Activated T-helper 1 cell treated with anti-CD3 and anti-CD28 coated beads, Interleukin-12 subunit alpha, Interleukin-12 subunit beta, Interleukin-2, Interleukin-4 antibody, amounts not matched to agents 30 ng/mL and 10 ng/mL and 1 ng/mL, durations not matched to agents 14 hours and 24 hours and 36 hours (primary cell): Measurements from ENCODE around the gene NPHS1. TPM values are rescaled to one million over a fixed set of nuclear protein-coding genes. Genes with fewer than 3 reads are reported as not detected.

Experiments
- DNase-seq: peaks from one replicate; pipeline ENCODE4 v3.0.0; 2021; ENCODE audit warnings: low spot score
- H3K27ac Mint-ChIP-seq: one replicate; pipeline ENCODE4 v1.8.0; 2021; ENCODE audit warnings: mild to moderate bottlenecking, mixed read lengths
- H3K27me3 Mint-ChIP-seq: one replicate; pipeline ENCODE4 v1.8.0; 2022; ENCODE audit warnings: mild to moderate bottlenecking, moderate library complexity, mixed read lengths; ENCODE audit not compliant: insufficient read depth
- H3K36me3 Mint-ChIP-seq: one replicate; pipeline ENCODE4 v1.8.0; 2021; ENCODE audit warnings: low read depth, mixed read lengths
- H3K4me1 Mint-ChIP-seq: one replicate; pipeline ENCODE4 v1.8.0; 2021; ENCODE audit warnings: low read depth, mixed read lengths
- H3K4me3 Mint-ChIP-seq: one replicate; pipeline ENCODE4 v1.8.0; 2021; ENCODE audit warnings: mild to moderate bottlenecking, moderate library complexity, mixed read lengths
- H3K9me3 Mint-ChIP-seq: one replicate; pipeline ENCODE4 v1.8.0; 2021; ENCODE audit warnings: mixed read lengths
- intact Hi-C: fragments of 100-400 bp; cut with micrococcal nuclease; formaldehyde crosslinking; loops from one replicate; pipeline ENCODE4 v1.15.1; 2024
- total RNA-seq: library from RNA; stranded (reverse); gene quantifications from 2 replicates; pipeline ENCODE4 v1.2.3, GENCODE V29; 2022

Gene NPHS1
- total RNA-seq, 1 donor from 2014 or later = 0.05 TPM

- Mint-ChIP-seq H3K4me3 (no peak overlapping the region), H3K27me3 (peaks cover 7% of the 10 kb centered on the region), H3K36me3 (no peaks in the 10 kb centered on the region), H3K27ac (no peak overlapping the region), H3K9me3 (no peaks in the 10 kb centered on the region), H3K4me1 (no peaks in the 10 kb centered on the region)
- no peak for DNase-seq
- intact Hi-C loops = no loop called here
Measured at GRCh38 chr19:35790981-35791813, 61.1 kb downstream of the NPHS1 start.

DNA sequence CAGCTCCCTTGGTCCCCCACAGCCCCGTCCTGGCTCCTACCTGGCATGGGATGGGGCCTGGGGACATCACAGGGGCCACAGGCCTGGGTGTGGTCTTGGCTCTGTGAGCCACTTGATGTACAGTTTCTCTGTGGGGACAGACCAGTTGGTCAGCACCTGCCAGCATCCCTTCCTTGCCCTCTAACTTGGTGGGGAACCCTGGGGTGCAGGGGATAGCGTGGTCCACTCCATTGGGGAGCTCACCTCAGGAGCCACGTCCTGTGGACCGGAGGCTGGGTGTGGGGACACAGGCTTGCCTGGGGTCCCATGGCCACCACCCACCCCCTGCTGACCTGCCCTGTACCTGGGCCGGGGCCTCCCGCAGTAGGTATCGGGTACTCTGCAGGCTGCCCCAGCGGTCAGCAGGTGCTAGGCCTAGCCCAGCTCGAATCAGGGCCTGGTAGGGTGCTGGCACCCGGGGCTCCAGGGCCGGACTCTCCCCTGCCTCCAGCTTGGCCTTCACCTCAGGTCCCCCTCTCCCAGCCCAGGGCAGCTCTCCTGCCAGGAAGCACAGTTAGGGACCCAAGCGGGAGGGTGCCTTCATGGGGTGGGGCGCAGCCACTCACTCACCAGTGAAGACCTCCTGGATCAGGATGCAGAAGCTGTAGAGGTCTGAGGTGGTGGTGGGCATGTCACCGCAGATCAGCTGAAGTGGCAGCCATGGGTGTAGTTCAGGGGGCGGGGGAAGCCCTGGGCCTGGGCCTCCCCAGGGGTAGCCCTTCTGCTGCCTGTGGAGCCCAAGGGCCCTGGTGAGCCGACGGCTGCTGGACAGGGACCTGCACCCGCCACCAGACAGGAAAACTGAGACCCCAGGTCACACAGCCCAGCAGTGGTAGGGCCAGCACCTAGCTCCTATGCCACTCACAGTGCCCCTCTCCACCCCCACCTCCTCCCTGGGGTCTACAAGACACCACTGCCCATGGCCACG, 62.0 kb downstream of the NPHS1 start:
- H3K36me3 Mint-ChIP-seq = peaks cover 2% of the 10 kb centered on the region
- no peaks in the 10 kb centered on the region for H3K4me1 Mint-ChIP-seq
- H3K27me3 Mint-ChIP-seq = peaks cover under 1% of the 10 kb centered on the region
- no peaks in the 10 kb centered on the region for H3K9me3 Mint-ChIP-seq
- no peak overlapping the region for H3K4me3 Mint-ChIP-seq
- DNase-seq = no peak
- H3K27ac Mint-ChIP-seq = no peak overlapping the region
- intact Hi-C loops = no loop called here

DNA sequence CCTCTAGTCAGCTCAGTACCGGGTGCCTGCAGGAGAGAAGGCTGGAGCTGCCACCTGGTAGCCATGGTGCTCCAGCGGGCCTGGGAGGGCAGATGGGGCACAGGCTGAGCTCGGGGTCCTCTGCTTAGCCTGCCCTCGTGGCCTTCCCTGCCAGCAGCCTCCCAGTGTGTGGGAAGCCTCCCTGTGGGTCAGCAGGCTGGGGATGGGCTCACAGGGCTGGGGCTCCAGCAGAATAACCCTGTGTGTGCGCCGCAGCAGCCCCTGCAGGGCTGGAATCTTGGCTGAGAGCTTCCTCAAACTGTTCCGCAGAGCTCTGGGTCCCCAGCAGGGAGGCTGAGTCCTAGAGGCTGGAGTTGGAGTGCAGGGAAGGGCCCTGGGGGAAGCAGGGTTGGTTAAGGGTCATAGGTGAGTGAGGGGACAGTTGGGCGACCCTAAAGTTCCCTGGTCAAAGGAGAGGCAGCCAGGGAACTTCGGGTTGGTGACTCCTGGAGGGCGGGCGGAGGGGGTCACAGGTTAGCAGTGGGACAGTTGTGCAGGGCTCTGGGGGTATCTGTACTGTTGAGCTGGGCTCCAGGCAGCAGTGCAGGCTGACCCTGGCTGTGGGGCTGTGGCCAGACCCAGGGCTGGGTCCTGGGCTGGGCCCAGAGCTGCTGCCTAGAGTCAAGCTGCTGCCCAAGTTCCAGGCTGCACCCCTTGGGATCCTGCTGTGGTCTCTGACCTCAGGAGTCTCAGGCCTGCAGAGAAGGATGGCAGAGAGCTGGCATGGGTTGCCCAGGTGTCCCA, 62.9 kb downstream of the NPHS1 start:
- peaks cover 2% of the 10 kb centered on the region for H3K36me3 Mint-ChIP-seq
- no peak overlapping the region for H3K27ac Mint-ChIP-seq
- intact Hi-C loops = no loop called here
- H3K27me3 Mint-ChIP-seq = no peaks in the 10 kb centered on the region
- no peaks in the 10 kb centered on the region for H3K9me3 Mint-ChIP-seq
- no peak overlapping the region for H3K4me3 Mint-ChIP-seq
- no peaks in the 10 kb centered on the region for H3K4me1 Mint-ChIP-seq
- no peak for DNase-seq

DNA sequence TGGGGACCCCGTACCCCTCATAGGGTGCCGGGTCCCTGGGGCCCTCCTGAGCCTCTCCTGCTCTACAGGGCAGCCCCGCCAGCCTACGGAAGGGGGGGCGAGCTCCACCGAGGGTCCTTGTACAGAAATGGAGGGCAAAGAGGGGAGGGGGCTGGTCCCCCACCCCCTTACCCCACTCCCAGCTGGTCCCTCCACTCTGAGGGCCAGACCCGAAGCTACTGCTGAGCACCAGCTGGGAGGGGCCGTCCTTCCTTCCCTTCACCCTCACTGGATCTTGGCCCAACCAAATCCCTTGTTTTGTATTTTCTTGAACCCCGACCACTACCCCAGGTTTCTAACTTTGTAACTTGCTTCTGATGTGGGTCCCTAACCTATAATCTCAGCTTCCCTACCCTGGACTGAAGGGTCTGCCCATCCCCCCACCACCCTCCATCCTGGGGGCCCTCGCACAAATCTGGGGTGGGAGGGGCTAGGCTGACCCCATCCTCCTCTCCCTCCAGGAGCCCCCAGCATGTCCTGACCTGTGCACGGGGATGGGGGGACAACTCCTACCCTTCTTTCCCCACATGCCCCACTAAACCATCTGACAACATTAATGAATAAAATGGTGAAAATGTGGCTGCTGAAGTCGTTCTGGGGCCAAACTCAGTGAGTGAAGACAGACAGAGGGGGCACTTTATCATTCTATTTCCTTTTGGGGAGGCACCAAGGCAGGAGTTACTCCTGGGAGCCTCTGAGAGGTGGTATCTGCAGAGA, 63.9 kb downstream of the NPHS1 start:
- no peak for DNase-seq
- intact Hi-C loops = no loop called here
- no peaks in the 10 kb centered on the region for H3K9me3 Mint-ChIP-seq
- H3K4me3 Mint-ChIP-seq = no peak overlapping the region
- peaks cover 4% of the 10 kb centered on the region for H3K36me3 Mint-ChIP-seq
- no peaks in the 10 kb centered on the region for H3K27me3 Mint-ChIP-seq
- H3K4me1 Mint-ChIP-seq = no peaks in the 10 kb centered on the region
- H3K27ac Mint-ChIP-seq = no peak overlapping the region

GRCh38 chr19:35787227-35787799, 65.0 kb downstream of the NPHS1 start:
- Mint-ChIP-seq H3K4me1 (no peaks in the 10 kb centered on the region), H3K36me3 (peaks cover 7% of the 10 kb centered on the region), H3K27me3 (no peaks in the 10 kb centered on the region), H3K27ac (no peak overlapping the region), H3K9me3 (no peaks in the 10 kb centered on the region), H3K4me3 (no peak overlapping the region)
- intact Hi-C loops = no loop called here
- no peak for DNase-seq

DNA sequence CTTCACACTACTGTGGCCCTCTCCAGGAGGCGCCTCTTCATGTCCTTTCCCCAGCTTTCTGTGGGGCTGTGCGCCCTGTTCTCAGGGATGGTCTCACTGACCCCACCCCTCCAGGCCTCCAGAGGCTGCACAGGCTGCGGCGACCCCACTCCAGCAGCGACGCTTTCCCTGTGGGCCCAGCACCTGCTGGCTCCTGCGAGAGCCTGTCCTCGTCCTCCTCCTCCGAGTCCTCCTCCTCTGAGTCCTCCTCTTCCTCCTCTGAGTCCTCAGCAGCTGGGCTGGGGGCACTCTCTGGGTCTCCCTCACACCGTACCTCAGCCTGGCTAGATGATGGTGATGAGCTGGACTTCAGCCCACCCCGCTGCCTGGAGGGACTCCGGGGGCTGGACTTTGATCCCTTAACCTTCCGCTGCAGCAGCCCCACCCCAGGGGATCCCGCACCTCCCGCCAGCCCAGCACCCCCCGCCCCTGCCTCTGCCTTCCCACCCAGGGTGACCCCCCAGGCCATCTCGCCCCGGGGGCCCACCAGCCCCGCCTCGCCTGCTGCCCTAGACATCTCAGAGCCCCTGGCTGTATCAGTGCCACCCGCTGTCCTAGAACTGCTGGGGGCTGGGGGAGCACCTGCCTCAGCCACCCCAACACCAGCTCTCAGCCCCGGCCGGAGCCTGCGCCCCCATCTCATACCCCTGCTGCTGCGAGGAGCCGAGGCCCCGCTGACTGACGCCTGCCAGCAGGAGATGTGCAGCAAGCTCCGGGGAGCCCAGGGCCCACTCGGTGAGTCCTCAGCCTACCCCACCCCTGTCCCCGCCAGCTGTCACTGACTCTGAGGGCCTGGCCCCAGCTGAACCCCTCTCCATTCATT, 65.8 kb downstream of the NPHS1 start:
- H3K36me3 Mint-ChIP-seq = peaks cover 7% of the 10 kb centered on the region
- no peaks in the 10 kb centered on the region for H3K9me3 Mint-ChIP-seq
- intact Hi-C loops = no loop called here
- H3K4me1 Mint-ChIP-seq = no peaks in the 10 kb centered on the region
- no peak overlapping the region for H3K27ac Mint-ChIP-seq
- no peaks in the 10 kb centered on the region for H3K27me3 Mint-ChIP-seq
- no peak overlapping the region for H3K4me3 Mint-ChIP-seq
- no peak for DNase-seq

GRCh38 chr19:35785339-35785627, 67.0 kb downstream of the NPHS1 start:
- intact Hi-C loops = no loop called here
- DNase-seq = no peak
- Mint-ChIP-seq H3K27me3 (no peaks in the 10 kb centered on the region), H3K9me3 (no peaks in the 10 kb centered on the region), H3K36me3 (peaks cover 7% of the 10 kb centered on the region), H3K4me3 (no peak overlapping the region), H3K4me1 (no peaks in the 10 kb centered on the region), H3K27ac (no peak overlapping the region)

- Mint-ChIP-seq H3K9me3 (no peaks in the 10 kb centered on the region), H3K4me1 (no peaks in the 10 kb centered on the region), H3K27me3 (no peaks in the 10 kb centered on the region), H3K27ac (no peak overlapping the region), H3K4me3 (no peak overlapping the region), H3K36me3 (peaks cover 7% of the 10 kb centered on the region)
- intact Hi-C loops = no loop called here
- no peak for DNase-seq
Measured at GRCh38 chr19:35784503-35785338, 67.6 kb downstream of the NPHS1 start.

GRCh38 chr19:35783469-35784434, 68.6 kb downstream of the NPHS1 start:
- no peaks in the 10 kb centered on the region for H3K4me1 Mint-ChIP-seq
- no peak for DNase-seq
- H3K36me3 Mint-ChIP-seq = peaks cover 7% of the 10 kb centered on the region
- no peak overlapping the region for H3K4me3 Mint-ChIP-seq
- H3K27me3 Mint-ChIP-seq = no peaks in the 10 kb centered on the region
- intact Hi-C loops = no loop called here
- H3K9me3 Mint-ChIP-seq = no peaks in the 10 kb centered on the region
- no peak overlapping the region for H3K27ac Mint-ChIP-seq

GRCh38 chr19:35782589-35782988, 69.7 kb downstream of the NPHS1 start:
- peaks cover 9% of the 10 kb centered on the region for H3K36me3 Mint-ChIP-seq
- intact Hi-C loops = no loop called here
- peaks cover 4% of the 10 kb centered on the region for H3K4me1 Mint-ChIP-seq

More at GRCh38 chr19:35782589-35782988, 69.7 kb downstream of the NPHS1 start:
- H3K4me3 Mint-ChIP-seq = no peak overlapping the region
- DNase-seq = no peak
- H3K9me3 Mint-ChIP-seq = no peaks in the 10 kb centered on the region
- H3K27ac Mint-ChIP-seq = no peak overlapping the region
- H3K27me3 Mint-ChIP-seq = no peaks in the 10 kb centered on the region
